WTC11 (cell line): ENCODE results near the gene PARD6A. TPM values are rescaled to one million over a fixed set of nuclear protein-coding genes. Genes with fewer than 3 reads are reported as not detected.

Source experiments
- ATAC-seq: fragments of 200-7000 bp; cut with Tn5 transposase; 2 replicates; pipeline ENCODE4 v1.10.0; 2021; ENCODE audit warnings: mild to moderate bottlenecking, moderate library complexity
- CTCF ChIA-PET: fragments of 300-600 bp; sonication (Branson Sonifier 250); formaldehyde crosslinking; loops from one replicate; lab custom pipeline; 2021; ENCODE audit warnings: antibody characterized with exemption; lab: Charles Lee
- POLR2A ChIA-PET: fragments of 350-600 bp; sonication (Branson Sonifier 250); formaldehyde crosslinking; loops from one replicate; lab custom pipeline; 2021; ENCODE audit warnings: antibody characterized with exemption; lab: Charles Lee
- DNase-seq: peaks from one replicate; pipeline ENCODE4 v3.0.0; 2021; ENCODE audit warnings: low spot score
- H3K27ac Mint-ChIP-seq: 2 replicates; pipeline ENCODE4 v1.8.0; 2021; ENCODE audit warnings: mixed read lengths
- H3K27me3 Mint-ChIP-seq: 2 replicates; pipeline ENCODE4 v1.8.0; 2021; ENCODE audit warnings: low read depth, mild to moderate bottlenecking, moderate library complexity, mixed read lengths
- H3K36me3 Mint-ChIP-seq: 2 replicates; pipeline ENCODE4 v1.8.0; 2021; ENCODE audit warnings: mixed read lengths
- H3K4me1 Mint-ChIP-seq: 2 replicates; pipeline ENCODE4 v1.8.0; 2022; ENCODE audit warnings: mixed read lengths
- H3K4me3 Mint-ChIP-seq: 2 replicates; pipeline ENCODE4 v1.8.0; 2021; ENCODE audit warnings: mild to moderate bottlenecking, moderate library complexity, mixed read lengths
- H3K9me3 Mint-ChIP-seq: 2 replicates; pipeline ENCODE4 v1.8.0; 2021; ENCODE audit warnings: mixed read lengths
- FOXJ3 ChIP-seq: sonication (generic); formaldehyde crosslinking; IDR thresholded peaks from 2 replicates; pipeline ENCODE4 v1.9.0; 2021; ENCODE audit warnings: missing genetic modification reagents, mild to moderate bottlenecking, borderline replicate concordance
- GRHL2 ChIP-seq: fragments of 250-450 bp; sonication (Bioruptor Pico); IDR thresholded peaks from 2 replicates; pipeline ENCODE4 v1.8.0; 2022; ENCODE audit warnings: mild to moderate bottlenecking, moderate library complexity; ENCODE audit not compliant: insufficient replicate concordance, severe bottlenecking
- MXD4 ChIP-seq: fragments of 250-450 bp; sonication (Bioruptor Pico); IDR thresholded peaks from 2 replicates; pipeline ENCODE4 v1.8.0; 2021; ENCODE audit warnings: mild to moderate bottlenecking, moderate library complexity, borderline replicate concordance
- NFATC4 ChIP-seq: fragments of 250-450 bp; sonication (Bioruptor Pico); IDR thresholded peaks from 2 replicates; pipeline ENCODE4 v1.9.0; 2021; ENCODE audit warnings: mild to moderate bottlenecking
- NFYB ChIP-seq: sonication (generic); formaldehyde crosslinking; conservative IDR thresholded peaks from 2 replicates; pipeline ENCODE4 v1.8.0; 2022; ENCODE audit warnings: low read depth, missing genetic modification reagents
- NR1H2 ChIP-seq: sonication (generic); formaldehyde crosslinking; IDR thresholded peaks from 2 replicates; pipeline ENCODE4 v1.9.0; 2021; ENCODE audit warnings: mild to moderate bottlenecking, moderate library complexity, missing genetic modification reagents
- NR3C1 ChIP-seq: sonication (generic); formaldehyde crosslinking; conservative IDR thresholded peaks from 2 replicates; pipeline ENCODE4 v1.8.1; 2023; ENCODE audit warnings: low read depth, mild to moderate bottlenecking, missing genetic modification reagents
- OVOL2 ChIP-seq: fragments of 250-450 bp; sonication (Bioruptor Pico); IDR thresholded peaks from 2 replicates; pipeline ENCODE4 v1.9.0; 2021; ENCODE audit warnings: mild to moderate bottlenecking, borderline replicate concordance
- RORB ChIP-seq: fragments of 250-450 bp; sonication (Bioruptor Pico); IDR thresholded peaks from 2 replicates; pipeline ENCODE4 v1.9.0; 2021; ENCODE audit warnings: mild to moderate bottlenecking
- SMAD3 ChIP-seq: sonication (generic); formaldehyde crosslinking; IDR thresholded peaks from 2 replicates; pipeline ENCODE4 v1.8.0; 2022; ENCODE audit warnings: missing genetic modification reagents, mild to moderate bottlenecking, borderline replicate concordance
- SOX15 ChIP-seq: fragments of 250-450 bp; sonication (Bioruptor Pico); IDR thresholded peaks from 2 replicates; pipeline ENCODE4 v1.9.0; 2021; ENCODE audit warnings: mild to moderate bottlenecking
- TCF7 ChIP-seq: sonication (generic); formaldehyde crosslinking; IDR thresholded peaks from 2 replicates; pipeline ENCODE4 v1.8.0; 2022; ENCODE audit warnings: mild to moderate bottlenecking, low read depth, missing genetic modification reagents, moderate library complexity
- ZNF138 ChIP-seq: sonication (generic); formaldehyde crosslinking; conservative IDR thresholded peaks from 2 replicates; pipeline ENCODE4 v1.8.1; 2022; ENCODE audit warnings: mild to moderate bottlenecking, moderate library complexity, missing genetic modification reagents
- ZNF317 ChIP-seq: sonication (generic); formaldehyde crosslinking; IDR thresholded peaks from 2 replicates; pipeline ENCODE4 v1.8.1; 2023; ENCODE audit warnings: low read depth, mild to moderate bottlenecking, moderate library complexity, missing genetic modification reagents, borderline replicate concordance
- ZNF416 ChIP-seq: fragments of 250-450 bp; sonication (Bioruptor Pico); IDR thresholded peaks from 2 replicates; pipeline ENCODE4 v1.9.0; 2021; ENCODE audit warnings: mild to moderate bottlenecking, inconsistent platforms
- ZNF671 ChIP-seq: fragments of 250-450 bp; sonication (Bioruptor Pico); IDR thresholded peaks from 2 replicates; pipeline ENCODE4 v1.8.0; 2021; ENCODE audit warnings: mild to moderate bottlenecking
- total RNA-seq: library from RNA; stranded (reverse); gene quantifications from 3 replicates; pipeline ENCODE4 v1.2.3, GENCODE V29; 2021
- TF ChIP-seq, protein P1 (sequence below): sonication (generic); formaldehyde crosslinking; IDR thresholded peaks from 2 replicates; pipeline ENCODE4 v1.8.0; 2022; ENCODE audit warnings: mild to moderate bottlenecking, missing genetic modification reagents
- TF ChIP-seq, protein P2 (sequence below): sonication (generic); formaldehyde crosslinking; IDR thresholded peaks from 2 replicates; pipeline ENCODE4 v1.8.0; 2022; ENCODE audit warnings: mild to moderate bottlenecking, missing genetic modification reagents
- TF ChIP-seq, protein P3 (sequence below): sonication (generic); formaldehyde crosslinking; IDR thresholded peaks from 2 replicates; pipeline ENCODE4 v1.8.1; 2023; ENCODE audit warnings: mild to moderate bottlenecking, missing genetic modification reagents, moderate library complexity
- TF ChIP-seq, protein P4 (sequence below): sonication (generic); formaldehyde crosslinking; conservative IDR thresholded peaks from 2 replicates; pipeline ENCODE4 v1.8.1; 2023; ENCODE audit warnings: mild to moderate bottlenecking, low read depth, missing genetic modification reagents, moderate library complexity
- TF ChIP-seq, protein P5 (sequence below): sonication (generic); formaldehyde crosslinking; IDR thresholded peaks from 2 replicates; pipeline ENCODE4 v1.8.0; 2022; ENCODE audit warnings: mild to moderate bottlenecking, missing genetic modification reagents
- TF ChIP-seq, protein P6 (sequence below): sonication (generic); formaldehyde crosslinking; IDR thresholded peaks from 2 replicates; pipeline ENCODE4 v1.8.0; 2023; ENCODE audit warnings: missing genetic modification reagents
- TF ChIP-seq, protein P7 (sequence below): sonication (generic); formaldehyde crosslinking; IDR thresholded peaks from 2 replicates; pipeline ENCODE4 v1.8.1; 2023; ENCODE audit warnings: mild to moderate bottlenecking, missing genetic modification reagents

PARD6A gene
- total RNA-seq, 1 experiment from 2014 or later = 17.1 TPM

DNA sequence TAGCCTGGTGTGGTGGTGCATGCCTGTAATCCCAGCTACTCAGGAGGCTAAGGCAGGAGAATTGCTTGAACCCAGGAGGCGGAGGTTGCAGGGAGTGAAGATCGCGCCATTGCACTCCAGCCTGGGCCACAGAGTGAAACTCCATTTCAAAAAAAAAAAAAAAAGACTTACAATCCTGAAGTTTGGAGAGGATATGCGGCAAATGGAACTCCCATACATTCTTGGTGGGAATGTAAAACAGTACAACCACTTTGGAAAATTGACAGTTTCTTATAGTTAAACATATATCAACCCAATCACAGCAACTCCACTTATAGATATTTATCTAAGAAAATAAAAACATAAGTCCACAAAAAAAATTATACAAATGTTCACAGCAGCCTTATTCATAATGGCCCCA, 46.5 kb downstream of the PARD6A start:
- Mint-ChIP-seq H3K36me3 (no peaks in the 10 kb centered on the region), H3K27me3 (no peaks in the 10 kb centered on the region), H3K4me3 (no peak overlapping the region), H3K9me3 (no peaks in the 10 kb centered on the region), H3K27ac (no peak overlapping the region), H3K4me1 (peaks cover 17% of the 10 kb centered on the region)
- ATAC-seq = no peak
- ChIA-PET POLR2A (no interaction called here), CTCF (no interaction called here)
- DNase-seq = no peak
- TF ChIP-seq ZNF317 (CRISPR knock-in tag) (no peak), OVOL2 (CRISPR knock-in tag) (no peak), TCF7 (no peak), SMAD3 (CRISPR knock-in tag) (no peak), RORB (CRISPR knock-in tag) (no peak), NFATC4 (CRISPR knock-in tag) (no peak), ZNF416 (no peak), SOX15 (CRISPR knock-in tag) (no peak), FOXJ3 (CRISPR knock-in tag) (no peak), MXD4 (CRISPR knock-in tag) (no peak), ZNF671 (no peak), ZNF138 (CRISPR knock-in tag) (no peak), NR1H2 (CRISPR knock-in tag) (no peak)
- TF ChIP-seq, protein P1, sequence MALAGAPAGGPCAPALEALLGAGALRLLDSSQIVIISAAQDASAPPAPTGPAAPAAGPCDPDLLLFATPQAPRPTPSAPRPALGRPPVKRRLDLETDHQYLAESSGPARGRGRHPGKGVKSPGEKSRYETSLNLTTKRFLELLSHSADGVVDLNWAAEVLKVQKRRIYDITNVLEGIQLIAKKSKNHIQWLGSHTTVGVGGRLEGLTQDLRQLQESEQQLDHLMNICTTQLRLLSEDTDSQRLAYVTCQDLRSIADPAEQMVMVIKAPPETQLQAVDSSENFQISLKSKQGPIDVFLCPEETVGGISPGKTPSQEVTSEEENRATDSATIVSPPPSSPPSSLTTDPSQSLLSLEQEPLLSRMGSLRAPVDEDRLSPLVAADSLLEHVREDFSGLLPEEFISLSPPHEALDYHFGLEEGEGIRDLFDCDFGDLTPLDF (CRISPR knock-in tag) = no peak
- TF ChIP-seq, protein P2, sequence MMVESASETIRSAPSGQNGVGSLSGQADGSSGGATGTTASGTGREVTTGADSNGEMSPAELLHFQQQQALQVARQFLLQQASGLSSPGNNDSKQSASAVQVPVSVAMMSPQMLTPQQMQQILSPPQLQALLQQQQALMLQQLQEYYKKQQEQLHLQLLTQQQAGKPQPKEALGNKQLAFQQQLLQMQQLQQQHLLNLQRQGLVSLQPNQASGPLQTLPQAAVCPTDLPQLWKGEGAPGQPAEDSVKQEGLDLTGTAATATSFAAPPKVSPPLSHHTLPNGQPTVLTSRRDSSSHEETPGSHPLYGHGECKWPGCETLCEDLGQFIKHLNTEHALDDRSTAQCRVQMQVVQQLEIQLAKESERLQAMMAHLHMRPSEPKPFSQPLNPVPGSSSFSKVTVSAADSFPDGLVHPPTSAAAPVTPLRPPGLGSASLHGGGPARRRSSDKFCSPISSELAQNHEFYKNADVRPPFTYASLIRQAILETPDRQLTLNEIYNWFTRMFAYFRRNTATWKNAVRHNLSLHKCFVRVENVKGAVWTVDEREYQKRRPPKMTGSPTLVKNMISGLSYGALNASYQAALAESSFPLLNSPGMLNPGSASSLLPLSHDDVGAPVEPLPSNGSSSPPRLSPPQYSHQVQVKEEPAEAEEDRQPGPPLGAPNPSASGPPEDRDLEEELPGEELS (CRISPR knock-in tag) = no peak
- TF ChIP-seq, protein P3, sequence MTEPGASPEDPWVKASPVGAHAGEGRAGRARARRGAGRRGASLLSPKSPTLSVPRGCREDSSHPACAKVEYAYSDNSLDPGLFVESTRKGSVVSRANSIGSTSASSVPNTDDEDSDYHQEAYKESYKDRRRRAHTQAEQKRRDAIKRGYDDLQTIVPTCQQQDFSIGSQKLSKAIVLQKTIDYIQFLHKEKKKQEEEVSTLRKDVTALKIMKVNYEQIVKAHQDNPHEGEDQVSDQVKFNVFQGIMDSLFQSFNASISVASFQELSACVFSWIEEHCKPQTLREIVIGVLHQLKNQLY = no peak
- TF ChIP-seq, protein P4, sequence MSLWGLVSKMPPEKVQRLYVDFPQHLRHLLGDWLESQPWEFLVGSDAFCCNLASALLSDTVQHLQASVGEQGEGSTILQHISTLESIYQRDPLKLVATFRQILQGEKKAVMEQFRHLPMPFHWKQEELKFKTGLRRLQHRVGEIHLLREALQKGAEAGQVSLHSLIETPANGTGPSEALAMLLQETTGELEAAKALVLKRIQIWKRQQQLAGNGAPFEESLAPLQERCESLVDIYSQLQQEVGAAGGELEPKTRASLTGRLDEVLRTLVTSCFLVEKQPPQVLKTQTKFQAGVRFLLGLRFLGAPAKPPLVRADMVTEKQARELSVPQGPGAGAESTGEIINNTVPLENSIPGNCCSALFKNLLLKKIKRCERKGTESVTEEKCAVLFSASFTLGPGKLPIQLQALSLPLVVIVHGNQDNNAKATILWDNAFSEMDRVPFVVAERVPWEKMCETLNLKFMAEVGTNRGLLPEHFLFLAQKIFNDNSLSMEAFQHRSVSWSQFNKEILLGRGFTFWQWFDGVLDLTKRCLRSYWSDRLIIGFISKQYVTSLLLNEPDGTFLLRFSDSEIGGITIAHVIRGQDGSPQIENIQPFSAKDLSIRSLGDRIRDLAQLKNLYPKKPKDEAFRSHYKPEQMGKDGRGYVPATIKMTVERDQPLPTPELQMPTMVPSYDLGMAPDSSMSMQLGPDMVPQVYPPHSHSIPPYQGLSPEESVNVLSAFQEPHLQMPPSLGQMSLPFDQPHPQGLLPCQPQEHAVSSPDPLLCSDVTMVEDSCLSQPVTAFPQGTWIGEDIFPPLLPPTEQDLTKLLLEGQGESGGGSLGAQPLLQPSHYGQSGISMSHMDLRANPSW (CRISPR knock-in tag) = no peak

DNA sequence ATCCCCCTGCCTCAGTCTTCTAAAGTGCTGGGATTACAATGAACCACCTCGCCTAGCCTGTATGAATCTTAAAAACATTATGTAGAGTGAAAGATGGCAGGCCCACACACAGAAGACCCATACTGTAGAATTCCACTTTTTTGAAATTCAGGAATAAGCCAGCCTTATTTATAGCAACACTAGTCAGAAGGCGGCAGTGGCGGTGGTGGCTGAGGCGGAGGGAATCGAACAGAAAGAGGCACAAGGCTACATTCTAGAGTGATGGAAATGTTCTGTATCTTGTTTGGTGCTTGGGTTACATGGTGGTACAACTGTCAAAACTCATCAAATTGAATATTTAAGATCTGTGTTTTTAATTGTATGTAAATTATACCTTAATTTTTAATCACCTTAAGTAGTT, 47.0 kb downstream of the PARD6A start:
- CTCF ChIA-PET = interaction anchor here (1.9 kb wide), 1 partner anchor 35 kb away, joined by 7 read pairs; no protein-coding TSS in a partner anchor
- TF ChIP-seq, protein P5, sequence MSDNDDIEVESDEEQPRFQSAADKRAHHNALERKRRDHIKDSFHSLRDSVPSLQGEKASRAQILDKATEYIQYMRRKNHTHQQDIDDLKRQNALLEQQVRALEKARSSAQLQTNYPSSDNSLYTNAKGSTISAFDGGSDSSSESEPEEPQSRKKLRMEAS (CRISPR knock-in tag) = no peak
- TF ChIP-seq FOXJ3 (CRISPR knock-in tag) (no peak), NFYB (CRISPR knock-in tag) (no peak), NR3C1 (no peak), NFATC4 (CRISPR knock-in tag) (no peak), GRHL2 (CRISPR knock-in tag) (no peak), TCF7 (no peak)
- TF ChIP-seq, protein P2 (CRISPR knock-in tag) = no peak
- TF ChIP-seq, protein P6, sequence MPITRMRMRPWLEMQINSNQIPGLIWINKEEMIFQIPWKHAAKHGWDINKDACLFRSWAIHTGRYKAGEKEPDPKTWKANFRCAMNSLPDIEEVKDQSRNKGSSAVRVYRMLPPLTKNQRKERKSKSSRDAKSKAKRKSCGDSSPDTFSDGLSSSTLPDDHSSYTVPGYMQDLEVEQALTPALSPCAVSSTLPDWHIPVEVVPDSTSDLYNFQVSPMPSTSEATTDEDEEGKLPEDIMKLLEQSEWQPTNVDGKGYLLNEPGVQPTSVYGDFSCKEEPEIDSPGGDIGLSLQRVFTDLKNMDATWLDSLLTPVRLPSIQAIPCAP = no peak
- TF ChIP-seq, protein P7, sequence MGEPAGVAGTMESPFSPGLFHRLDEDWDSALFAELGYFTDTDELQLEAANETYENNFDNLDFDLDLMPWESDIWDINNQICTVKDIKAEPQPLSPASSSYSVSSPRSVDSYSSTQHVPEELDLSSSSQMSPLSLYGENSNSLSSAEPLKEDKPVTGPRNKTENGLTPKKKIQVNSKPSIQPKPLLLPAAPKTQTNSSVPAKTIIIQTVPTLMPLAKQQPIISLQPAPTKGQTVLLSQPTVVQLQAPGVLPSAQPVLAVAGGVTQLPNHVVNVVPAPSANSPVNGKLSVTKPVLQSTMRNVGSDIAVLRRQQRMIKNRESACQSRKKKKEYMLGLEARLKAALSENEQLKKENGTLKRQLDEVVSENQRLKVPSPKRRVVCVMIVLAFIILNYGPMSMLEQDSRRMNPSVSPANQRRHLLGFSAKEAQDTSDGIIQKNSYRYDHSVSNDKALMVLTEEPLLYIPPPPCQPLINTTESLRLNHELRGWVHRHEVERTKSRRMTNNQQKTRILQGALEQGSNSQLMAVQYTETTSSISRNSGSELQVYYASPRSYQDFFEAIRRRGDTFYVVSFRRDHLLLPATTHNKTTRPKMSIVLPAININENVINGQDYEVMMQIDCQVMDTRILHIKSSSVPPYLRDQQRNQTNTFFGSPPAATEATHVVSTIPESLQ = no peak
- H3K27ac Mint-ChIP-seq = no peak overlapping the region
- H3K27me3 Mint-ChIP-seq = no peaks in the 10 kb centered on the region
- POLR2A ChIA-PET = interaction anchor here (0.6 kb wide), 1 partner anchor 28 kb away, joined by 3 read pairs; no protein-coding TSS in a partner anchor
- no peaks in the 10 kb centered on the region for H3K36me3 Mint-ChIP-seq
- peaks cover 17% of the 10 kb centered on the region for H3K4me1 Mint-ChIP-seq
- ATAC-seq (no peak), DNase-seq (no peak)
- H3K4me3 Mint-ChIP-seq = no peak overlapping the region
- H3K9me3 Mint-ChIP-seq = no peaks in the 10 kb centered on the region
